HG03575 (cell line): ENCODE measurements around the gene PPRC1.

Experiments
- ATAC-seq: cut with Tn5 transposase; IDR thresholded peaks from one replicate; pipeline ENCODE4 v1.9.1; 2021; ENCODE audit not compliant: unreplicated experiment, insufficient number of reproducible peaks, low FRiP score; ENCODE audit errors: extremely low read depth

Gene PPRC1

GRCh38 chr10:102115775-102116174 lies 17.1 kb upstream of the PPRC1 start:
- ATAC-seq, result no peak

GRCh38 chr10:102116656-102117055 lies 16.2 kb upstream of the PPRC1 start:
- ATAC-seq, result no peak

- no peak for ATAC-seq
Measured at GRCh38 chr10:102117391-102118159, 15.3 kb upstream of the PPRC1 start.

GRCh38 chr10:102118867-102119266 lies 14.0 kb upstream of the PPRC1 start:
- ATAC-seq, result no peak

- ATAC-seq, result no peak
Measured at GRCh38 chr10:102119417-102120141, 13.3 kb upstream of the PPRC1 start.

- ATAC-seq, result no peak
Measured at GRCh38 chr10:102120142-102120990, 12.5 kb upstream of the PPRC1 start, which contains the start of gene LDB1. Gene LDB1, minus strand, starts transcription at chr10:102120368. Its CDS starts 258 bp downstream, at chr10:102120110.

GRCh38 chr10:102120991-102121738 lies 11.7 kb upstream of the PPRC1 start:
- ATAC-seq, result no peak

GRCh38 chr10:102121739-102122372 lies 11.0 kb upstream of the PPRC1 start:
- no peak for ATAC-seq

- ATAC-seq, result no peak
Measured at GRCh38 chr10:102122450-102122849, 10.4 kb upstream of the PPRC1 start.

- ATAC-seq, result no peak
Measured at GRCh38 chr10:102123223-102123622, 9.6 kb upstream of the PPRC1 start.

- no peak for ATAC-seq
Measured at GRCh38 chr10:102131286-102132170, 1.3 kb upstream of the PPRC1 start.

- no peak for ATAC-seq
Measured at GRCh38 chr10:102132193-102132562, 662 bp upstream of the PPRC1 start.

- ATAC-seq, result no peak
Measured at GRCh38 chr10:102133373-102134195, 744 bp downstream of the PPRC1 start.

GRCh38 chr10:102134416-102134815 lies 1.6 kb downstream of the PPRC1 start:
- no peak for ATAC-seq

- no peak for ATAC-seq
Measured at GRCh38 chr10:102135956-102136526, 3.2 kb downstream of the PPRC1 start.

- ATAC-seq, result no peak
Measured at GRCh38 chr10:102139281-102140110, 6.7 kb downstream of the PPRC1 start.
